Right forelimb (tissue), 1 donor: Measurements from ENCODE around the gene SUPV3L1.
"Not testable (repeated sequence)": the region's sequence is repeated elsewhere in the genome, so short reads cannot be mapped to it uniquely, and the experiment has no call there.

Experiments
- DNase-seq: peaks from one replicate; pipeline ENCODE4 v3.0.0-alpha.2; 2018

The SUPV3L1 gene

GRCh38 chr10:69232736-69233480, 52.9 kb downstream of the SUPV3L1 start:
- DNase-seq = peak; percentile 7

GRCh38 chr10:69234447-69234846, 54.4 kb downstream of the SUPV3L1 start:
- DNase-seq = no peak

- DNase-seq = peak; percentile 93
These were observed 57.6 kb downstream of the SUPV3L1 start for GRCh38 chr10:69237528-69238159.

- DNase-seq = peak; percentile 24
These were observed 59.1 kb downstream of the SUPV3L1 start for GRCh38 chr10:69239136-69239535.

- DNase-seq = no peak
These were observed 59.9 kb downstream of the SUPV3L1 start for GRCh38 chr10:69239816-69240434.

GRCh38 chr10:69240455-69240854, 60.4 kb downstream of the SUPV3L1 start:
- no peak for DNase-seq

GRCh38 chr10:69241575-69241974, 61.5 kb downstream of the SUPV3L1 start:
- peak; percentile 41 for DNase-seq

GRCh38 chr10:69242040-69242851, 62.2 kb downstream of the SUPV3L1 start:
- DNase-seq = peak; percentile 0

- DNase-seq = no peak
These were observed 62.8 kb downstream of the SUPV3L1 start for GRCh38 chr10:69242852-69243212.

GRCh38 chr10:69243817-69244216, 63.8 kb downstream of the SUPV3L1 start:
- peak; percentile 2 for DNase-seq

GRCh38 chr10:69246036-69246435, 66.0 kb downstream of the SUPV3L1 start:
- peak; percentile 4 for DNase-seq

GRCh38 chr10:69246581-69247312, 66.7 kb downstream of the SUPV3L1 start:
- no peak for DNase-seq

- no peak for DNase-seq
These were observed 67.3 kb downstream of the SUPV3L1 start for GRCh38 chr10:69247313-69247710.

- no peak for DNase-seq
These were observed 68.2 kb downstream of the SUPV3L1 start for GRCh38 chr10:69248117-69248730.

GRCh38 chr10:69250041-69250440, 70.0 kb downstream of the SUPV3L1 start:
- no peak for DNase-seq

- DNase-seq = not testable (repeated sequence)
These were observed 71.4 kb downstream of the SUPV3L1 start for GRCh38 chr10:69251417-69251816.

GRCh38 chr10:69253171-69253570, 73.1 kb downstream of the SUPV3L1 start:
- DNase-seq = no peak

- DNase-seq = no peak
These were observed 74.8 kb downstream of the SUPV3L1 start for GRCh38 chr10:69254877-69255276.
